Astrocyte of the hippocampus (primary cell): Measurements from ENCODE around the gene CASZ1.

Experiments
- DNase-seq: peaks from one replicate; pipeline ENCODE4 v3.0.0; 2011; ENCODE audit warnings: low read depth, low spot score

Gene CASZ1

DNA sequence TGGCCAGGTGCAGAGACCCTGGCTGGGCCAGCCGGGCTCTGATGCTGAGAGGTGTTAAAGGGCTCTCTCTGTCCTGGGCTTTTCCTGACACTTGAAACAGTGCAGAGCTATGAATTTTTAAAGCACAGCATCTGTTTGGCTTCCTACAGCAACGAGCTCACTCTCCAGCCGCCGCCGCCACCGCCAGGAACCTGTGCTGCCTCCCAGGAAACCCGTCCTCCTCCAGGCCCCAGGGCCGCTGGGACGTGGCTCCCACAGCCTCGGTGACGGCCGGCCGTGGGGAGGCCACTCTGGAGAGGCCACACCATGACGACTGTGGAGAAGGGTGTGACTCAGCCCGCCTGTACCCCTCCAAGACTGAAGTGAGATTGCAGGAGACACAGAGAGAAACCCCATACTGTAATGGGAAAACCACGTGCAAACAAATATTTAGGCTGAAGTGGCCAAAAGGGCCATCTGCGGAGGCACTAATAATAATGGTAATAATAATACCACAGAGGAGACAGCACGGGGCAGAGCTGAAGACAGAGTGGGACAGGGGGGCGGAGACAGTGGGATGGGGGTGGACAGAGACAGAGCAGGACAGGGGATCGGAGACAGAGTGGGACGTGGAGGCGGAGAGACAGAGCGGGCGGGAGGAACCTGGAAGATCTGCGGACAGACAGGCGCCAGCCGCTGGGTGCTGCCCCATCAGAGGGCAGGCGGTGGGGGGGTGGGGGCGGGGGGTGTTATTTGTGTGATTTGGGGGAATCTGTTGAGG, 139.2 kb downstream of the CASZ1 start:
- no peak for DNase-seq

DNA sequence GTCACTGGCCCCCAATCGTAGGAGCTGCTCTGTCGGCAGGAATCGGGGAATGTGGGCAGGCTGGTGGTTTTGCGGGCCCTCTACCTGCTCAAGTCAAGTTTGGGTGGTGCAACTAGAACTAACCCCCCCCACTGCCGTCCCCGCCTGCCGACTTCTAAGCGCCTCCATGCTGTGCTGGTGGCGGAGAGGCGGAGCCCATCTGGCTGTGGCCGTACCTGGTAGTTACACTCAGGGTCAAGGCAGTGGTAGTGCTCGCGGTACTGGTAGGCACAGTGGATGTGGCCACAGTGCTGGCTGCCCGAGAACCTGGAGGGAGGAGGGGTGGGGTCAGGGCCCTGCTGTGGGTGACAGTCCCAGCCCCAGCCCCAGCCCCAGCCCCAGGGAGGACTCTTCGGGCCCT, 140.0 kb downstream of the CASZ1 start:
- DNase-seq: no peak

DNA sequence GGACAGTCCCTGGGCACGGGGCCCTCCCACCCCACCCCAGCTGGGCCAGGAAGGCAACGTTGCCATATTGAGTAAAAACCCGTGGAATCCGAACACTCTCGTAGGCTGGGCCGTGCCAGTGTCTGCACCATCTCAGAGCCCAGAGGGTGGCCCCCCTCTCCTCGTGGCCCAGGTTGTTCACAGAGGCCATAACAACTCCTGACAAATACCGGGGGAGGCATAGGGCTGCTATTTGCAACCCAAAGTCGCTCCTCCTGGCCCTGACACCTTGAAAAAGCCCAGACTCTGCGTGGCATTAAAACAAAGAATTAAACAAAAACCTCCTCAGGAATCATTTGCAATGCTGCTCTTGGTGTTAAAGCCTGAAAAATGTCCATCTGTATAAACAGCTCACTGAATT, 141.4 kb downstream of the CASZ1 start:
- DNase-seq: no peak

DNA sequence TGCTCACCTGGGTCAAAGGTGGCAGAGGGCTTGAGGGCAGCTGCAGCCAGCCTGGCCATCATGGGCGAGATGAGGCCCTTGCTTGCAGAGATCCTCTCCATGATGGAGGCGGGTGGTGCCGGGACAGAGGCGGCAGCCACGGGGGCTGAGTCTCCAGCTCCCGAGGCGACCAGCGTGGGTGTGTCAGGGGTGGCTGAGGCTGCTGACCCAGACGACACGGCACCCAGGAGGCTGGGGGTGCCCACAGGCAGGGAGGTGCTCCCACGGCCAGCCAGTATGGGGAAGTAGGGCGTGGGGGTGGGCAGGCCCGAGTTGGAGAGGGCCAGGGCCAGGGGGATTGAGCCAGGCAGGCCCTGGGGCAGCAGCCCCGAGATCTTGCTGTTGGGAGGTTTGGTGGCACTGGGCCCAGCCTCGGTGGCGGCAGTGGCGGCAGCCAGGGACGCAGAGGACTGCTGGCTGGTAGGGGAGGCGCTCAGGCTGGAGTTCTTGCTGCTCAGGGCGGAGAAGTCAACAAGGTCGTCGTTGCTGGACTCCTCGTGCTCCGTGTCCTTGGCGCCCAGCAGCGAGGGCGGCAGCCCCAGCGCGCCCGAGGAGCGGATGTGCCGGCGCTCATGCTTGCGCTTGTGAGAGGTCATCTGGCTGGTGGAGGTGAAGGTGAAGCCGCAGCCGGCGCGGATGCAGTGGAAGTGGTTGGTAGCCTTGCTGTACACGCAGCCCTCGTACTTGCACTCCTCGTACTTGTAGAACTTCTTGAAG, 142.9 kb downstream of the CASZ1 start:
- no peak for DNase-seq

DNA sequence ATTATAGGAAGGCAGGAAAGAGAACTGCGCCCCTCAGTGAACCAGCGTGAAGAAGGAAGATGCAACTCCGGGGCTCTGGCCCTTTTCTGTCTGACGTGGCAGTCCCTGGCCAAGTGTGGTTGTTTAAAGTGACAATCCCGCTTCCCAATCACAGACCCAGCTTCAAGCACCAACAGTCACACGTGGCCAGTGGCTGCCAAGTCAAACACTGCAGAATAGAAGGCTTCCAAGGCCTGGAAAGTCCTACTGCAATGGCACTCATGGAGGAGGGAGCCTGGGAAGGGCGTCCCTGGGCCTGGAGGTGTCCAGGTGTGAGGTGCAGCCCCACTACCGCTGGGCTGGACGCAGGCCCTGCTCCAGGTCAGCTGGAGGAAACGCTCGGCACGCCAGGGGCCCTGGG, 143.8 kb downstream of the CASZ1 start:
- DNase-seq: no peak

DNA sequence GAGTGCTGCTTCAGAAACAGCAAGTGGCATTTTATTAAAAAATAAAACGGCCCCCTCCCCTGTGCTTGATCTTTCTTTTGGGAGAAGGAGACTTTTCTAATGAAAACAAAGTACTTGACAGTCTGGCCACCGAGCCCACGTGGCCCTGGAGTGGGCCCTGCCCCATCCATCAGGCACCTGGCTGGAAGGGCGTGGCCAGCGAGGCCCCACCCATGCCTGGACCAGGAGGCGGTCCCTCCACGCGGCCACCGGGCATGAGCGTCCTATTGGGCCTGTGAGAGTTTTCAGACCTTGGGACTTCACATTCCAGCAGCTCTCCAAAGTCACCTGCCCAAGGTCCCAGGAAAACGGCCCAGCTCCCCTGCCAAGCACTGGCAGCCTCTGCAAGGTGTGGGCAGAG, 144.7 kb downstream of the CASZ1 start:
- no peak for DNase-seq

DNA sequence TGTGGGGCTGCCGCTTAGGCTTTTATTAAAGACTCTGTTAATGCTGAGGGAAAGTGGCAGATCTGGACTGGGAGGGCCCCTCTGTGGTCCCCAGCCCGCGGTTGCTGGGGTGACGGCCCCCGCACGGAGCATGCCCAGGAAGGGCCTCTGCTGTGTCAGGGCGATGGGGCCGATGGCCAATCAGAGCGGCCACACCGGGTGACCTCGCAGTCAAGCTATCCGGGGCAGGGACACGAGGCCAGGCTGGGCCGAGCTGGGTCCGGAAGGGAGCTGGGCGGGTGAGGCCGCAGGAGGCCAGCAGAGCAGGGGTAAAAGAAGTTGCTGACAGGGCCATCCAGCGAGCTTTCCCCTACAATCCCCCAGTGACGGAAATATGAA, 145.1 kb downstream of the CASZ1 start:
- peak; percentile 63 for DNase-seq

DNA sequence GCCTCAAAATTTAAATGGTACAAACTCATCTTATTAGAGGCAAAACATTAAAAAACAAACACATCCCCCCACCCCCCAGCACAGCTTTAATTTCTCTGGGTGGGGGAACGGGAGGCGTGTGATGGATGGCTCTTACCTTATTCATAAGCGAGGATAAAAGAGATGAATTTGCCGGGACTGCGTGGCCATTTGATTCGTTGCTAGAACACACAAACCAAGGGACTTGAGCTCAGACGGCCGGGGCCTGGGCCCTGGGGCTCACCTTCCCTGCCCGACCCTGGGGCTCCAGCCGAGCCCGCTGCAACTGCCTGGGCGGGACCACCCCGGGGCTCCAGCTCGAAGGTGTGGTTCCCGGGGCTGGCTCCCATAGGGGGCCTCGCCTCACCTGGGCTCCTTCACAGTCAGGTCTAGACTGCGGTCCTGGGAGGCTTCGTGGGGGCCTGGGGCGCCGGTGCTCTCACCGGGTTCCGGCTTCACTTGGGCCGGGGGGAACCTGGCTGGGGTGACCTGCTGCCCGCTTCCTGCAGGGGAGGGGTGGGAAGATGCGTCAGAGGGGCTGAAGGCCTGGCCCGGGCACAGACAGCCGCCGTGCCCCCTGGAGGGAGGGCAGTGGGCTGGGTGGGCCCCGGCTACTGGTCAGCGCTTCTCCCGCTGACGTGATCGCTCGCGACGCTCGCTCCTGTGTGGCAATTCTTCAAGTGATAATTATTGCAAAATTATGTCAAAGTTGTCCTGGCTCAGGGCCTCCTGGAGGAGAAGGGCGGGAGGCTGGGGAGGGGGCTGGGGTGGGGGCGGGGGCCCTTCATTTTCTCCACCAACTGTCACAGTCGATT, 145.7 kb downstream of the CASZ1 start:
- no peak for DNase-seq

DNA sequence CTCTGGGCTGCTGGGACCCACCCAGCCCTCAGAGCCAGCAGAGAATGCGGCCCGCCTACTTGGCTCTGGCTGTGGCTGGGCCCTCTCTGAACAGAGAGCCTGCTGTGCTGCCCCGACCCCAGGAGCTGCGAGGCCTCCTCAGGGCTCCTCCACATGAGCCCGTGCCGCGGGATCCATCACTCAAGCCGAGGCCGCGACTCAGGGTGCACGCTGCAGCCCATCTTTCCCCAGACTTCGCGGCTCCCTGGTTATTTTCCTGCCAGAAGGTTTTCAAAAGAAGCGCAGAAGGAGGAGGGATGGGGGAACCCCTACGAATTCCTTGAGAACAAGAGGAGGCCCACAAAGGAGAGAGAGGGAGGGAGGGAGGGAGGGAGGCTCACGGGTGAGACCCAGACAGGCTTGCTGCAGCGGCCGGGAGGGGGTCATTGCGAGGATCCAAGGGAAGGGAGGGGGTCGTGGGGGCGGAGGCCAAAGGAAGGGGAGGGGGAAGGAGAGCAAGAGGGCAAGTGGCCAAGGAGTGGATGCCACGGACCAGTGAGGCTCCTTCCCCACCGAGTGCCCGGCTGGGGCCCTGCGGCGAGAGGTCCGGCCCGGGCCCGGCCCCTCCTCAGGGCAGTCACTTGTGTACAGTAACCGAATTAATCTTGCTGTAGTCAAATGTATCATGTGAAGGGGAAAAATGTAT, 146.8 kb downstream of the CASZ1 start:
- peak; percentile 33 for DNase-seq

DNA sequence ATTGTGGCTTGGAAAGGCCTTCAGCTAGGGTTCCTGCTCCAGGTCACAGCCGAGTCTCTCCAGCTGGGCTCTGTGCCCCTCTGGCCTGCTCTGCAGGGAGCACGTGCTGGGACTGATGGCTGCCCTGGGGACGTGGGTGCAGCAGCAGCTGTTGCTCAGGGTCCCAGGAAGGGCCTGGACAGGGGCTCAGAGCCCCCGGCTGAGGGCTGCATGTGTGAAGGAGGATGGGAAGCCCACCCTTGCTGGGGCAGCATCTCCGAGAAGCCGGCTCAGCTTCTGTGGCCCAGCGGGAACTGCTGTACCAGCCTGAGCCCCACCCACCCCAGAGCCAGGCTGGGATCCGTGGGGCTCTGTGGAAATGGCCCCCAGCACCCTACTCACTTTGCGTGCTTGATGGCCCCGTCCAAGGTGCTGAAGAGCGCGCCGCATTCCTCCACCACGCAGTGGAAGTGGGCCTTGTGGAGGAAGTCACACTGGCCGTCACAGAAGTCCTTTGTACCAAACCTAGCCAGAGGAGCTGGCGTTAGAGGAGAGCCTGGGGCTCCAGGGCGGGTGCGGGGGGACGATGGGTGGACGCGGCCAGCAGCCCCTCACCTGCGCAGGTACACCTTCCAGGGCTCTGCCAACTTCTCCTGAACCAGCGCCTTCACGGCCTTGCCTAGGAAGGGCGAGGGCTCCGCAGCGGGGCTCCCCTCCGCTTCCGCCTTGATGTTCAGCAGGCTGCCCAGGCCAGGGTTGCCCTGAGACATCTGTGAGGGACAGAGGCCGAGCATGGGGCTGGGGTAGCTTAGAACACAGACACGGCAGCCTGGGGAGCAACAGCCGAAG, 147.5 kb downstream of the CASZ1 start:
- DNase-seq: no peak

DNA sequence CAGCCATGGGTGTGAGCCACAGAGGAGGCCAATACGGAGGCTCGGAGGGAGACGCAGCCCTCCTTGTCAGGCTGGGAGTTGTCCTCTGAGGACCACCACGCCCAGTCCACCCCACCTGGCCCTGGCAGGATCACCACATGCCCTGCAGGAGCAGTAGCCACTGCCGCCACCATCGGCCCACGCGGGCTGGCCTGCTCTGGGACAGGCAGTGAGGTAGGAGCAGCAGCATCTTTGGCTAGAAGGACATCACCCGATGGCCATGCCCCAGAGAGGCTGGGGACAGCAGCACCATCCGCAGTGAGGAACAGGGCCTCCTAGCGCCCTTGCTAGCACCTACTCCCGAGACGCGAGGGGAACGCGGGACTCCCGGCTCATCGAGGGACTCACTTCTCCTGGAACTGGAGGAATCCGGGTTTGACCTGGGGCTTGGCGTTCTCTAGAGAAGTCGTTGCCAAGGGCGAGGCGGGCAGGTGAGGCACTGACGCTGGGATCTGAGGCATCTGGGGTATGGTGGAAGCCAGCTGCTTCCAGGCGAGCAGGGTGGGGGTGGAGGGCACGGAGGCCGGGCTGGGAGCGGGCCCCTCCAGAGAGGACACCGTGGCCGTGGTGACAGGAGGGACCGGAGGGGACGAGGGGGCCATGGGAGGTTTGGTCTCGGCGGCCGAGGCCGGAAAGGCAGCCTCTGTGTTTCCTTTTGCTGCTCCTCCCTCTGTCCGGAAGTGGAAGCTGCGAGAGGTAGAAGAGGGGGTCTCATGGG, 148.9 kb downstream of the CASZ1 start:
- DNase-seq: no peak

DNA sequence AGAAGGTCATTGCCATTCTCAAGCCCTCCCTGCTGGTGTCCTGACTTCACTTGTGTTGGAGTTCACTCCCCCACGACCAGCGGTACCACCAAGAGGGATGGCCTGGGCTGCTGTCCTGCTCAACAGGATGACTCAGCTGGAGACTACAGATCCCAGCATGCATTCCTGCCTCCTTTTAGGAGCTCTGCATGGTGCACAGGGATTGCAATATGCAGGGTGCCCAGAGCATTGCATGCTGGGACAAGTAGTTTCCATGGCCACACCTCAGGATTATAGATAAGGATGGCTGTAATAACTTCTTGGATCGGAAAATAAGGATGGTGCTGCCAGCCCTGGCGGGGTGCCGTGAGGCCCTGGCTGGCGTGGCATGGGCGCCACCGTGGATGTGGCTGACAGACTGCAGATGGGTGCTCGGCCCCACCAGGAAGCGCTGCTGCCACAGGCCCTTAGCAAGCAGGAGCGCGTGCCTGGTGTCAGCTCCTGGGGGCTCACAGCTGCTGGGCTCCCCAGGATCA, 150.0 kb downstream of the CASZ1 start:
- DNase-seq: peak; percentile 60

DNA sequence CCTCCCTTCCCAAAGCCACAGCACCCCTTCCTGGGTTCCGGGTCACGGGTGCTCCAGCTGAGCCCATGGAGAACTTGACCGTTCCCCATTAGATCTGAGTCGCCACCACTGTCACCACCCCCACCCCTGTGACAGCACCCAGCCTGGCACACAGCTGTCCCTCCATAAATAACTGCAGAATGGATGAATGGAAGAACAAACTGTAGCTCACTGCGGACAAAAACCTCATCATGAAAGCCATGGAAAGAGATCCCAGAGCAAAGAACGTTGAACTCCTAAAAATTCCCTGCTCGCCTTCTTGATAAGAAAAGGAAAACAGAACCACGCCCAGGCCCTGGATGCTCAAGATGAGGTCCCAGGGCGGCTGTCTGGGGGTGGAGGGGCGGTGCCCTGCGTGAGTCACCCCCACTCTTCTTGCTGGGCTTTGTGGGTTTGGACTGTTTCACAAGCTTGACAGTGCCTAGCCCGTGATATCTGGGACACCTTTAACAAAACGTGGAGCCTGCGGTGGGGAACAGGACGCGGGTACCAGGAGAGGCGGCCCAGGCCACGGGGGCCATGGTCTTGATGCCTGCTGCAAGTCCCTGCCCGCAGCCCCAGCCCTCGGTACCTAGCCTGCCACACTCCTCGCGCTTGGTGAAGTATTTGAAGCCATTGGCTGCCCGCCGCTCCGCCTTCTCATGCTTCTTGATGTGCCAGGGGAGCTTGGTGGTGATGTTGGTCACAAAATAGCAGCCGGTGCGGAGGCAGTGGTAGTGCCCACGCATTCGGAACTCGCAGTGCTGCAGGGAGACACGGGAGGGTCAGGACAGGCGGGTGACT, 151.9 kb downstream of the CASZ1 start:
- DNase-seq: no peak

DNA sequence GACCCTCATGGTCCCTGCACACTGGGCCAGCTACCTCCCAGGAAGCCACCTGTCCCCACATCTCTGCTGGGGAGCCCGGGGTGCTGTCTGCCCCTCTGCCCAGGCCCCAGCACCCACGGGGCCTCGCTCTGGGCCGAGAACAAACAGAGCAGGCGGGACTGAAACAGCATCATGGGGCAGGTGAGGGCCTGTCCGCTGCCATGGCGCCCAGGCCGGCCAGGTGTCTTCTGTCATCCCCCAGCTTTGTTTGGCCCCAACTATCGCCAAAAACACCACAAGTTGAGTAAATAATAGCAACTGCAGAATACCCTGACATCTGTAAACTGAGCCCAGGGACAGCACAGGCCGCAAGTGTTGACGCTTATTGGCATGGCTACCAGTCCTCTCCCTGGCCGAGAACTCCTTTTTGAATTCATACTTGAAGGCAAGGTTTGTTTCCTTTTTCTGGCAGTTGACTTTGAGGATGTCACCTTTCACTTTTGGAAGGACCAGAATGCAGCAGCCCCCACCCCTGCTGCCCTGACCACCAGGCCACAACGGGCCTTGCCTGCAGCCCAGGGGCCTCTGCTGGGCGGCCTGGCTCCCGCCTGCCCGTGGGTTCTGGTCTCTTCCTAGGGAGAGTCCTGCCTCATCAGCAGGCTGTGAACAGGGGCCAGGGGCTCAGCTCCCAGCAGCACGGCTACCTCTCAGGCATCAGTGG, 152.7 kb downstream of the CASZ1 start:
- DNase-seq: no peak

DNA sequence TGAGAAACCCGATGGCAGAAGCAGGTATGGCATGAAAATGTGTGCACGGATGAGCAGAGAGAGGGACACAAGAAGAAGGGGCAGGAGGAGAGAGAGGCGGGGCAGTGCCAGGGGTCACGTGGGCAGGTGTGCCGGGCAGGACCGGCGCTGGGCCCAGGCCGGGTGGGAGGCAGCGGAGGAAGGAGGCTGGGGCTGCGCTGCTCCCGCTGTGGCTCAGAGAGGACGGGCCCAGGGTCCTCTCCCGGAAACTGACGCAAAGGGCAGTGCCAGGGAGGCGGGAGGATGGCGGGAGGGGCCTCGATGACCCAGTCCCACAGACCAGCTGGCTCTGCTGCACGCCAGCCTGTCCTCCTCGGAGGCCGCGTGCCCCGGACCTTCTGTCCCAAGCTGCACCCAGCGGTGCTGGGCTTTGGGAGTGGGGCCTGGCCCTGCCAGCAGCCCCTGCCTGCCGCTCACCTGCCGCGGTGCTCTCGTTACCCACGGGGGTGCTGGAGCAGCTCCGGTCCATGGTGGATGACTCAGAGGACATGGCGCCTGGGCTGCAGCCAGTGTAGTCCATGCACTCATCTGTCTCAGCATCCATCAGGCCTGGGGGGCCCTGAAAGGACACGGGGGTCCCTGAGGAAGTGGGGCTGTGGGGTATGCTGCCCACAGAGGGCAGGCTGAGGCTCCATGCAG, 153.9 kb downstream of the CASZ1 start:
- no peak for DNase-seq

DNA sequence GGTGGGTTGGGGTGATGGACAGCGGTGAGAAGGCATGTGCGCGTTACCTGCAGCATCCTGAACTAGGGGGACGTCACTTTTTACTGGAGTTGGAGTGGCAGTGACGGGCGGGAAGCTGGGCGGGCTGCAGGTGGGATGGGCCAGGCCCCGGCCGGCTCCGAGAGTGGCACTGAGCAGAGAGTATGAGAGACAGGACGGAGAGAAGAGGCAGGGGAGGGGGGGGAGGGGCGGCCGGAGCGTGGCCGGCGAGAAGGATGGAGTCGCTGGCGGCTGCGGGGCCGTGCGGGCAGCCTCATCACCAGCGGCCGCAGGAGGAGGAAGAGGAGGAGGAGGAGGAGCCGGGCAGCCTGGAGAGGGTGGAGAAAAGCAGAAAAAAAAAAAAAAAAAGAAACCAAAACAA, 154.5 kb downstream of the CASZ1 start:
- no peak for DNase-seq

DNA sequence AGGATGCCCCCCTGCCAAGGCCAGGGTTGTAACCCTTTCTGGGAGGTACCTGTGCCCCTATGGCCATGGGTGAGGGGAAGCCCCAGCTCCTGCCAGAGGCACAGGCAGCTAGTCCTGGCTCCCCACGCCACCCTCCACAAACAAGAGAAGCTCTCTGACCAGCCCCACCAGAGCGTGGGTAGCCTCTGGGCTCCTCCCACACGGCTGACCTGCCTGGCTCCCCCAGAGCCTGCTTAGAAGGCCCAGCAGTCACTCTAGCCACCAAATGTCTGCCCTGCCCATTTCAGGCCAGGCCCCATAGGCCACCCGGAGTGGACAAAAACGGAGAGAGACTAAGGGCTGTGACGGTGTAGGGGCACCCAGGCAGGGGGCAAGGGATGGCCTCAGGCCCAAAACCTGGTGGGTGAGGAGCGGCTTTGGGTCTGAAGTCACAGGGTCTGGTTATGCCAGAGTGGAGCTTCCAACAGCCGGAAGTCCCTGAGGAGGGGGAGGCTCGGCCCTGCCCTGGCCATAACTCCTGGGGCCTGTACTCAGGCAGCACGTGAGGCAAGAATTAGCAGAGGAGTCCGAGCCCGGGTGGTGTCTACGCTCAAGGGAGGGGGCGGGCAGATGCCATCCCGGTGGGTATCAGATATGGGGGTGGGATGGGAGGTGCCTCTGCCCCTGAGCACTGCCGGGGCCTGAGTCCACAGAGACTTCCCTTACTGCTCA, 155.4 kb downstream of the CASZ1 start:
- DNase-seq: no peak
